Endothelial cell of umbilical vein (primary cell): ENCODE results near the gene IL1R2. TPM values are rescaled to one million over a fixed set of nuclear protein-coding genes. Genes with fewer than 3 reads are reported as not detected.

Experiments used
- BruUV-seq: library from RNA; stranded (reverse); fragments of 400-500 nt; replicated peaks from 2 replicates; lab custom pipeline; 2021; lab: Mats Ljungman, UMichigan
- CTCF ChIA-PET: fragments of 300-600, 350-600 bp; sonication (Branson Sonifier 250); formaldehyde crosslinking; loops from one replicate; lab custom pipeline; 2021; ENCODE audit warnings: antibody characterized with exemption, inconsistent platforms; lab: Charles Lee
- POLR2A ChIA-PET: fragments of 300-600, 350-600 bp; sonication (Branson Sonifier 250); formaldehyde crosslinking; loops from one replicate; lab custom pipeline; 2021; ENCODE audit warnings: antibody characterized with exemption, inconsistent platforms; lab: Charles Lee
- DNase-seq: peaks from one replicate; pipeline ENCODE4 v3.0.0-alpha.2; 2011; ENCODE audit warnings: low read depth, low spot score
- FAIRE-seq: peaks from 2 replicates; lab custom pipeline; 2011; peaks lifted over from hg19 to GRCh38; lab: Jason Lieb, UNC
- H2AFZ ChIP-seq: 2 replicates; pipeline ENCODE4 v1.6.0; 2012; ENCODE audit warnings: low read depth, low read length, control low read depth, inconsistent platforms
- H3K27ac ChIP-seq: 2 replicates; pipeline ENCODE4 v1.5.1; 2011; ENCODE audit warnings: low read depth, mild to moderate bottlenecking, control low read depth, low read length, moderate library complexity; ENCODE audit not compliant: insufficient read depth
- H3K27me3 ChIP-seq, 2 experiments: 2 replicates each; pipeline versions ENCODE4 v1.6.0 to v1.6.1; 2011; ENCODE audit warnings: low read length in 2 of 2, mixed read lengths in 1 of 2; ENCODE audit not compliant: control insufficient read depth in 2 of 2, insufficient read depth in 2 of 2
- H3K36me3 ChIP-seq, 2 experiments: 2 replicates in 1 of 2; 3 replicates in 1 of 2; pipeline ENCODE4 v1.5.1; 2011; ENCODE audit warnings: low read length in 2 of 2, mild to moderate bottlenecking in 1 of 2, moderate library complexity in 1 of 2; ENCODE audit not compliant: control insufficient read depth in 2 of 2, insufficient read depth in 2 of 2; ENCODE audit errors: extremely low read depth in 1 of 2
- H3K4me1 ChIP-seq: 3 replicates; pipeline ENCODE4 v1.5.1; 2011; ENCODE audit warnings: mild to moderate bottlenecking, low read length; ENCODE audit not compliant: control insufficient read depth, insufficient read depth; ENCODE audit errors: extremely low read depth
- H3K4me2 ChIP-seq: 2 replicates; pipeline ENCODE4 v1.6.1; 2011; ENCODE audit warnings: low read length, control low read depth, mixed read lengths; ENCODE audit not compliant: insufficient read depth
- H3K4me3 ChIP-seq, 3 experiments: fragments of 200-600 bp in 1 of 3; sonication (generic), shearing (Covaris generic) in 1 of 3; replicated peaks in 1 of 3; 2 replicates each; pipeline ENCODE4 v1.5.1; 2011 to 2016; ENCODE audit warnings: control low read depth in 3 of 3, low read length in 3 of 3, mild to moderate bottlenecking in 2 of 3, inconsistent platforms in 1 of 3, low read depth in 1 of 3, moderate library complexity in 1 of 3; ENCODE audit not compliant: insufficient read depth in 1 of 3
- H3K79me2 ChIP-seq: 2 replicates; pipeline ENCODE4 v1.6.0; 2012; ENCODE audit warnings: low read length, inconsistent platforms; ENCODE audit not compliant: control insufficient read depth, insufficient read depth
- H3K9ac ChIP-seq: replicated peaks from 2 replicates; pipeline ENCODE3; 2011; ENCODE audit warnings: low read length, control low read depth; ENCODE audit not compliant: insufficient read depth; ENCODE audit errors: extremely low read depth
- H3K9me1 ChIP-seq: replicated peaks from 3 replicates; pipeline ENCODE4 v1.6.0; 2011; ENCODE audit warnings: mild to moderate bottlenecking, low read length; ENCODE audit not compliant: control insufficient read depth, insufficient read depth; ENCODE audit errors: extremely low read depth
- H3K9me3 ChIP-seq: replicated peaks from 2 replicates; pipeline ENCODE4 v1.5.1; 2012; ENCODE audit warnings: low read length, inconsistent platforms; ENCODE audit not compliant: control insufficient read depth, insufficient read depth
- H4K20me1 ChIP-seq: replicated peaks from 2 replicates; pipeline ENCODE3; 2011; ENCODE audit warnings: mild to moderate bottlenecking, low read length; ENCODE audit not compliant: control insufficient read depth, insufficient read depth; ENCODE audit errors: extremely low read depth
- CTCF ChIP-seq, 2 donors: IDR thresholded peaks; 1 replicate in 1 of 2; 2 replicates in 1 of 2; pipeline ENCODE4 v1.5.1; 2011; ENCODE audit warnings: low read length in 2 of 2, mild to moderate bottlenecking in 2 of 2, moderate library complexity in 2 of 2, control low read depth in 1 of 2, inconsistent platforms in 1 of 2, low read depth in 1 of 2; ENCODE audit not compliant: insufficient read depth in 1 of 2; ENCODE audit errors: extremely low read depth in 1 of 2
- EZH2 ChIP-seq: IDR thresholded peaks from 2 replicates; pipeline ENCODE4 v1.6.1; 2012; ENCODE audit warnings: borderline replicate concordance, low read depth, mild to moderate bottlenecking, moderate library complexity, low read length, inconsistent platforms; ENCODE audit not compliant: severe bottlenecking
- FOS ChIP-seq: IDR thresholded peaks from 2 replicates; pipeline ENCODE4 v1.6.1; 2011; ENCODE audit warnings: mild to moderate bottlenecking, low read length, moderate library complexity, borderline replicate concordance; ENCODE audit not compliant: insufficient read depth
- GATA2 ChIP-seq: IDR thresholded peaks from 2 replicates; pipeline ENCODE4 v1.7.0; 2011; ENCODE audit warnings: low read depth, mild to moderate bottlenecking, moderate library complexity, mixed read lengths, low read length; ENCODE audit not compliant: insufficient read length, insufficient read depth
- JUN ChIP-seq: IDR thresholded peaks from 2 replicates; pipeline ENCODE4 v1.6.1; 2011; ENCODE audit warnings: borderline replicate concordance, low read depth; ENCODE audit not compliant: insufficient read length, insufficient read depth
- MAX ChIP-seq: IDR thresholded peaks from 2 replicates; pipeline ENCODE4 v1.6.1; 2011; ENCODE audit not compliant: insufficient read depth, insufficient read length
- MYC ChIP-seq: IDR thresholded peaks from one replicate; pipeline ENCODE4 v1.6.1; 2011; ENCODE audit warnings: mild to moderate bottlenecking, low read depth, low read length
- POLR2A ChIP-seq: IDR thresholded peaks from 2 replicates; pipeline ENCODE4 v1.6.1; 2012; ENCODE audit warnings: low read depth, mild to moderate bottlenecking, control low read depth, low read length
- POLR2AphosphoS5 ChIP-seq: IDR thresholded peaks from 2 replicates; pipeline ENCODE4 v1.6.1; 2012; ENCODE audit warnings: low read depth, mild to moderate bottlenecking, control low read depth, low read length, moderate library complexity; ENCODE audit not compliant: insufficient read depth
- dilution Hi-C: fragments of 300-500 bp; cut with MboI; formaldehyde crosslinking; loops from one replicate; pipeline ENCODE4 v1.15.0; 2019; ENCODE audit warnings: low sequenced_read_pairs; ENCODE audit not compliant: extremely low pct_ligation_motif_present
- intact Hi-C: fragments of 100-400 bp; cut with micrococcal nuclease; formaldehyde crosslinking; loops from one replicate; pipeline ENCODE4 v1.10.0; 2022
- polyA plus RNA-seq, 4 experiments: library from polyadenylated mRNA; depleted of rRNA in 3 of 4; stranded (reverse) in 3 of 4; unstranded in 1 of 4; fragments of >200 nt; gene quantifications; 2 replicates each; pipeline versions ENCODE4 v1.2.1 to v1.2.3, GENCODE V29; 2011 to 2012; ENCODE audit warnings: missing spikeins in 1 of 4
- total RNA-seq: library from RNA; stranded (reverse); gene quantifications from 2 replicates; pipeline ENCODE4 v1.2.3, GENCODE V29; 2021

IL1R2 gene
- total and polyA plus RNA-seq, 2 donors (not counting 3 experiments of a cell fraction or from before 2014, with no cell fraction given), result not detected

GRCh38 chr2:102030855-102031527 lies 39.2 kb downstream of the IL1R2 start:
- H3K36me3 ChIP-seq, result no peaks in the 10 kb centered on the region
- H3K4me3 ChIP-seq, result no peak overlapping the region
- BruUV-seq, result no TSS peak
- H3K79me2 ChIP-seq, result no peaks in the 10 kb centered on the region
- peaks cover 9% of the 10 kb centered on the region for H3K4me1 ChIP-seq
- no peaks in the 10 kb centered on the region for H4K20me1 ChIP-seq
- intact Hi-C loops, result no loop called here
- H3K27ac ChIP-seq, result no peak overlapping the region
- no peak for TF ChIP-seq JUN
- TF ChIP-seq MAX, result no peak
- TF ChIP-seq GATA2, result no peak
- no peak for TF ChIP-seq EZH2
- TF ChIP-seq MYC, result no peak
- no peak for TF ChIP-seq FOS
- no peak for TF ChIP-seq CTCF (IDR thresholded peaks at IDR 0.05; ENCODE audit: extremely low read depth in 1 of 2, insufficient read depth in 1 of 2, low read depth in 1 of 2, low read length in 2 of 2)
- no peak for TF ChIP-seq POLR2AphosphoS5
- TF ChIP-seq POLR2A, result no peak
- no peaks in the 10 kb centered on the region for H3K27me3 ChIP-seq
- FAIRE-seq, result no peak
- POLR2A ChIA-PET, result no interaction called here
- H2AFZ ChIP-seq, result no peak overlapping the region
- H3K9ac ChIP-seq, result no peak overlapping the region
- CTCF ChIA-PET, result interaction anchor here (0.6 kb wide), 1 partner anchor 11 kb away, joined by 3 read pairs; no protein-coding TSS in a partner anchor
- H3K9me1 ChIP-seq, result no peaks in the 10 kb centered on the region
- H3K9me3 ChIP-seq, result no peaks in the 10 kb centered on the region
- DNase-seq, result no peak
- dilution Hi-C loops, result no loop called here
- no peak overlapping the region for H3K4me2 ChIP-seq
